GM21737 (cell line): Measurements from ENCODE around the gene IKZF5.
A peak's percentile ranks its signal among the peaks of the same experiment; 100 is the strongest.

Experiments
- ATAC-seq: cut with Tn5 transposase; IDR thresholded peaks from one replicate; pipeline ENCODE4 v1.9.1; 2021; ENCODE audit warnings: mild to moderate bottlenecking, moderate library complexity; ENCODE audit not compliant: unreplicated experiment

The IKZF5 gene

DNA sequence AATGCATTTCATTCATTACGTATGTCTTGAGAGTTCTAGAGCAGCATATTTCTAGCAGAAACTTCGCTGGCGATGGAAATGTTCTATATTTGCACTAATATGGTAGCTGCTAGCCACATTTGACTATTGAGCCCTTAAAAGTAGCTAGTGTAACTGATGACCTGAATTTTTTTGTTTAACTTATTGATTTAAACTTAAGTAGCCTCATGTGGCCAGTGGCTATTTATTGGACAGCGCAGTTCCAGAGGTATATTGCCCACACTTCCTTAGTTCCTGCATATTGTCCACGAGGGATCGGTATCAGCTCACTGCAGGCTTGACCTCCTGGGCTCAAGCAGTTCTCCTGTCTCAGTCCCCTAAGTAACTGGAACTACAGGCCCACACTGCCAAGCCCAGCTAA is 24.7 kb downstream of the IKZF5 start:
- no peak for ATAC-seq

DNA sequence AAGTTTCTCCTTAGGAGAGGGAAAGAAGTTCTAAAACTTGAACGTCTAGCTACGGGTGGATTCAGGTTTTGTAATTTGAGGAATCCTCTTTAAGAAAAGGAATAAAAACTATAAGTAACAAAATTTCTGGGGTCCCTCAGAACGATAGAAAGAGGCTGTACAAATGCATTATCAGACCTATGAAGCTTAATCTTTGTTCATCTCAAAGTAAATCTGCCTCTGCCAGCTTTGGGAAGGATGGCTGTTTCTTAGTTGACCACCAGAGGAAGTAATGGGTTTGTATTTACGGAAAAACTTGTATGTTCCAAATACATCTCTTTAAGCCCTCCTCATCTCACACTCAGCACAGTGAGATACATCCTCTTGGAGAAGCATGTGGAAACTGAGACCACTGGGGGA is 27.5 kb downstream of the IKZF5 start:
- ATAC-seq = no peak

DNA sequence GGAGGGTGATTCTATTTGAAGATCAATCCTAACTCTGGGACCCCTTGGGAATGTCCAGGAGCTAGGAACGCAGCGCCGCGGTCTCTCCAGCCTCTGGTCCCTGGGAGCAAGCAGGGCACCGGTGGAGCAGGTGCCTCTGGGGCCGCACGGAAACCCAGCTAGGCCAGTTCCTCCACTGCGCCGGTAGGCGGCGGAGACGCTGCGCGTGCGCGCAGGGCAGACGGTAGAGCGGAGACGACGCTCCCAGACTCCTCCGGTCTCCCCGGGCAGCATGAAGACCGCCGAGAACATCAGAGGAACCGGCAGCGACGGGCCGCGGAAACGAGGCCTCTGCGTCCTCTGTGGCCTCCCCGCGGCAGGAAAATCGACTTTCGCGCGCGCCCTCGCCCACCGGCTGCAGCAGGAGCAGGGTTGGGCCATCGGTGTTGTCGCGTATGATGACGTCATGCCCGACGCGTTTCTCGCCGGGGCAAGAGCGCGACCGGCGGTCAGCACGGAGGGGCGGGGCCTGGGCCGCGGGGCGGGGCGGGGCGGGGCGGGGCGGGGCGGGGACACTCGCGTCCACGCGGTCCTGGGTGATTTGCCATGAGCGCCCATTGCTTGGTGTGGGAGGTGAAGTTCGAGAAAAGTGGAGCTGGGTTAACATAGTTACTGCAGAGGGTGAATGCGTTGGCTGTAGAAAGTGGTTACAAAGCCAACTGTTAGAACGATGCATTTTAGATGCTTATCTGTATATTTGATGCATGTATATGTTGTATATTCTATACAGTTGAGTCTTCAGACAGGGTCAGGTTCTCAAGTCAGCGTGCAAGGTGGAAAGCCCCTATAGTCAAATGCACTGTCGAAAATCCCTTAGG is 28.2 kb downstream of the IKZF5 start, which contains the start of gene PSTK:
Gene PSTK, plus strand, starts transcription at position 193 of the 857 bp plus-strand sequence. Its CDS starts 79 bp downstream, at position 272.
- peak; percentile 97 for ATAC-seq

DNA sequence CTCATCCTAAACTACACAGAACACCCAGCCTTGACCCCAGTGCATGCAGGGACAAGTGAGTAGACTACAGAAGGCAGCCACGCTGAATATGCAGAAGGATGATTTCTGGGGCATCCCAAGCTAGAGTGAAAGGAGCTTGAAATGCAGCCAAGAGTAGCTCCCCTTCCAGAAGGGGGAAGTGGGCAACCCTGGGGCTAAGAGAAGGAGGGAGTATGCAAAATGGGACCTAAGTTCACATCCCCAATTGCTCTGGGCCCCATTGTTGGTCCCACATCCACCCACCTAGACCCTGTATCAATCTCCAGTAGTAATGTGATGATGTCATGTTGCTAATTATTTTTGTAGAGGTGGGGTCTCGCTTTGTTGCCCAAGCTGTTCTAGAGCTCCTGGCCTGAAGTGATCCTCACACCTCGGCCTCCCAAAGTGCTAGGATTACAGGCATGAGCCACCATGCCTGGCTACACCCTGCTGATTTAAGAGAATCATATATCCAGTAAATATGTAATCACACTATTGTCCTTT is 34.0 kb downstream of the IKZF5 start:
- no peak for ATAC-seq

DNA sequence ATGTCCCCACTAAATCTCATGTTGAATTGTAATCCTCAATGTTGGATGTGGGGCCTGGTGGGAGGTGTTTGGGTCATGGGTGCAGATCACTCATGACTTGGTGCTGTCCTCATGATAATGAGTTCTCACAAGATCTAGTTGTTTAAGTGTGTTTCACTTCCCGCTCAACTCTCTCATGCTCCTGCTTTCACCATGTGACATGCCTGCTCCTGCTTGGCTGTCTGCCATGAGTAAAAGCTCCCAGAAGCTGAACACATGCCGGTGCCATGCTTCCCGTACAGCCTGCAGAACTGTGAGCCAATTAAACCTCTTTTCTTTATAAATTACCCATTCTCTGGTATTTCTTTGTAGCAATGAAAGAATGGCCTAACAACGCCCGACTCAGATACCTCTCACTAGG is 34.6 kb downstream of the IKZF5 start:
- ATAC-seq = no peak

DNA sequence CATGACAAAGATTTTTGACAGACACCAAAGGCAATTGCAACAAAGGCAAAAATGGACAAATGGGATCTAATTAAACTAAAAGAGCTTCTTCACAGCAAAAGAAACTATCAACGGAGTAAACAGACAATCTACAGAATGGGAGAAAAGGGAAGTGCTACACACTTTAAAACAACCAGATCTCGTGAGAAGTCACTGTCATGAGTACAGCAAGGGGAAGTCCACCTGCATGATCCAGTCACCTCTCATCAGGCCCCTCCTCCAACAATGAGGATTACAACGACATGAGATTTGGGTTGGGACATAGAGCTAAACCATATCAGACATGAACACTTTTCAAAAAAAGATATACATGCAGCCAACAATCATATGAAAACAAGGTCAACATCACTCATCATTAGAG is 39.9 kb downstream of the IKZF5 start:
- no peak for ATAC-seq

DNA sequence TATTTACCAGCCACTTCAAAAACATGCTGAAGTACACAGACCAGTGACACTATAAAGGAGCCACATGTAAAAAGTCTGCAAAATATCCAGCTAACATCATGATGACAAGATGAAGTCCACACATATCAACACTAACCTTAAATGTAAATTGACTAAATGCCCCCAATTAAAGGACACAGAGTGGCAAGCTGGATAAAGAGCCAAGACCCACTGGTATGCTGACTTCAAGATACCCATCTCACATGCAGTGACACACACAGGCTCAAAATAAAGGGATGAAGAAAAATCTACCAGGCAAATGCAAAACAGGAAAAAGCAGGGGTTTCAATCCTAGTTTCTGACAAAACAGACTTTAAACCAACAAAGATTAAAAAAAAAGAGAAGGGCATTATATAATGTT is 41.7 kb downstream of the IKZF5 start:
- no peak for ATAC-seq

DNA sequence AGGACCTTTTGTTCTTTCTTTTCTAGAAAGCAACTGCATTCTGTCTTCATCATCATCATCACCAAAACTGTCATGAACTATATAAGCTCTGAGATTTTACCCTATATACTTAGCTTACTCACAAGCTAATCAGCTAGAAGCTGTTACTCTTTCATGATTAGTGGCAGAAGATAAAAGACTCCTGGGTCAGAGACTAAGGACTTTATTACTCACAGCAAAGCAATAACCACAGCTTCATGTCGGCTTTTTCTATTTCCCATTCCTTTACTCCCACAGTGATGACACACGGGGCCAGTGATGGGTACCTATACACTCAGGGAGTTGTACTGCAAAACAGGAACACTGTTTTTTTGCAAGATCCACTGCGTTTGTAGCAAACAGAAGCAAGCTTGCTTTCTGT is 46.2 kb downstream of the IKZF5 start:
- ATAC-seq = no peak

DNA sequence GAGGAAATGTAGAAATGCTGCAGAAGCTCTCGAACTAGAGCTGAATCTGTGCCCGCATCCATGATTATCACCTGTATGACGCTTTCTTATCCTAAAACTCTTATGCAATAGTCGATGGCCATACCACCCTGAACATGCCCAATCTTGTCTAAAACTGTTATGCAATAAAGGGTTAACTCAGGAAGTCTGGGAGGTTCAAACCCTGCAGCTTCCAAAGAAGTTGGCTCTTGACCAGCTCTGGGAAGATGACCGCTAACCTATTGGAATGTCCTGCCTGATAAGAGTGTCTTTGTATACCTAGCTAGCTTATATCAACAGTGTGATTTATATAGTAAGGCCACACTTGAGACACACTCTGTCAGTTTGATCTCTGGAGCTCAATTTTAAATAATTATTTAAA is 51.1 kb downstream of the IKZF5 start:
- no peak for ATAC-seq

DNA sequence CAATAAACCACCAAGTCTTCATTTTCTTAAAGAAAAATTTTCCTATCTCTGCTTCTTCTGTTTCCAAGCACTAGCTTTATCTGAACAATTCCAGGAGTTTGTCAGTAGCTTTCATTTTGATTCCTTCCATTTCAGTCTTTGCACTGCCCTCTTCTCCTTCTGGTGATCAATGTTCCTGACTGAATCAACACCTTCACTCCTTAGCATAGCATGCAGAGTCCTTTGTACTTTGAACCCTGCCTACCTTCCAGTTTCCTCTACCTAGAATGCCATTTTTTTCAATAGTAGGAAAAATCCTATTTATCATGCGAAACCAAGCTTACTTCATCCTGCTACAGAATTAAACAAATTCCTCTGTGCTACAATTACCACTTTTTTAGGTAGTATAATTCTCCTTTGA is 52.7 kb downstream of the IKZF5 start:
- ATAC-seq = no peak

DNA sequence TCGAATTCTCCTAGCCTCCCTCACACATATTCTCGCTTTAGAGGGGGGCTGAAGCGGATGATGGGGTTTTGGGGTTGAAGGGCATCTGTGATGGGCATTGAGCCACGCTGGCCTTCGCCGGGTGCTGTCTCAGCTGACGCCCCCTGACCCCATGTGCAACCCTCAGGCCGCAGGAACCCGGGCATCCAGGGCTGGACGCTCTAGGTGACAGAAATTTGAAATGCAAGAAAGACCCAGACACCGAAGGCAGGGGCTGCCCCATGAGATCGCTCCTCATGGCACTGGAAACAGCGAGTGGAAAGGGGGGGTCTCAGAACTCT is 53.9 kb downstream of the IKZF5 start:
- ATAC-seq = no peak

DNA sequence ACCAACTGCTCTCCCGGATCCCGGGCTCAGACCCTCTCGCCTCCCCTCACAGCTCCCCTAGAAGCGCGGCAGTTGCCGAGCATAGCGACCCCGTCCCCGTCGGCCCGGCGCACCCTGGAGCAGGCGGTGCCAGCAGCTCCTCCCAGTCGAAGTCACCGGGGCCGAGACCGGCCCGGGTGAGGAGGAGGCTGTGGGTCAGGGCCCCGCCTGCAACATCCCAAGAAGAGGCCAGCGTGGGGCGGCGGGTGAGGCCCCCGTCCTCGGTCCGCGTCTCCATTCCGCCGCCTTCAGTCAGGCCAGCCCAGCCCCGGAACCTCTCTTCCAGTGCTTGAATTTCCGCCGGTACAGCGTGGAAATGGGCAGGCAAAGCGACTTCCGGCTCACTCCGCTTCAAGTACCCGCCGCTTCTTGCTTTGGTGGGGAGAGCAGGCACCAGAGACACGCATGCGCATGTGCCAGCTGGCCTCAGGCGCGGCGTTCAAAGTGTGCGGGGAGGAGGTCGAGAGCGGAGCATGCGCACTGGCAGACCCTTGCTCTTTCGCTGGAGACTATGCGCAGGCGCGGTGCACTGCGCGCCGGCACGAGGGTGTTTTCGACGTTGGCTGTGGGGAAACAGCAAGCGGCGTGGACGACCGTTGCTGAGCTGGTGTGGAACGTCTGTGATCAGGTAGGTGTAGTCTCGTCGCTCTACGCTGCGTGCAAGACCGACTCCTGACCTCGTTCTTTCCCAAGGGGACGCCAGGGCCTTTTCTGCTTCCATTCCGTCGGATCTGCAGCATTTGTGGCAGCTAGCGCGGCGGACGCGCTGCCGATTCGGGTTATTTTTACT is 54.5 kb downstream of the IKZF5 start, which contains the start of gene C10orf88:
Gene C10orf88, minus strand, starts transcription at position 326 of the 829 bp plus-strand sequence. Its CDS starts 49 bp downstream, at position 277.
- peak; percentile 98 for ATAC-seq

DNA sequence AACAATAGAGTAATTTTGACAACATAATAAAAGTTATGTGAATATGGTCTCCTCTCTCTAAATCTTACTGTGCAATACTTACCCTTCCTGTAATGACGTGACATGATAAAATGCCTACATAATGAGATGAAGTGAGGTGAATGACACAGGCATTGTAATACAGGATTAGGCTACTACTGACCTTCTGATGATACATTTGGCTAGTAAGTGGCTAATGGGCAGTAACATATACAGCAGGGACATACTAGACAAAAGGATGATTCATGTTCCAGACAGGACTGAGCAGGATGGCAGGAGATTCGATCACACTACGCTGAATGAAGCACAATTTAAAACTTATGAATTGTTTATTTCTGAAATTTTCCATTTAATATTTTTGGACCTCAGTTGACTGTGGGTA is 59.3 kb downstream of the IKZF5 start:
- no peak for ATAC-seq
